GM12878 (cell line): ENCODE results near the gene NSG2. TPM values are rescaled to one million over a fixed set of nuclear protein-coding genes. Genes with fewer than 3 reads are reported as not detected.
A peak's percentile ranks its signal among the peaks of the same experiment; 100 is the strongest.

ENCODE experiments used
- ATF7 ChIP-seq: fragments of 450-650 bp; IDR thresholded peaks from 2 replicates; pipeline ENCODE4 v1.6.1; 2016; ENCODE audit warnings: low read depth, mild to moderate bottlenecking
- BACH1 ChIP-seq: fragments of 450-650 bp; IDR thresholded peaks from 2 replicates; pipeline ENCODE4 v1.6.1; 2017; ENCODE audit warnings: mild to moderate bottlenecking, borderline replicate concordance
- CBX3 ChIP-seq: fragments of 200-600 bp; sonication (generic); IDR thresholded peaks from 2 replicates; pipeline ENCODE4 v1.6.1; 2016; ENCODE audit warnings: low read depth, borderline replicate concordance
- CHD2 ChIP-seq: IDR thresholded peaks from 2 replicates; pipeline ENCODE4 v1.6.1; 2011; ENCODE audit warnings: low read depth, low read length, improper control_type of control experiment, borderline replicate concordance
- ETV6 ChIP-seq, 2 experiments: fragments of 450-650 bp in 1 of 2; IDR thresholded peaks in 1 of 2; conservative IDR thresholded peaks in 1 of 2; 2 replicates each; pipeline ENCODE4 v1.6.1; 2014; ENCODE audit warnings: antibody characterized with exemption in 1 of 2, borderline replicate concordance in 1 of 2, low read depth in 1 of 2, mild to moderate bottlenecking in 1 of 2, moderate library complexity in 1 of 2
- FOXK2 ChIP-seq: fragments of 450-650 bp; IDR thresholded peaks from 2 replicates; pipeline ENCODE4 v1.6.1; 2017; ENCODE audit warnings: mild to moderate bottlenecking, moderate library complexity
- KAT2A ChIP-seq: conservative IDR thresholded peaks from 2 replicates; pipeline ENCODE4 v1.6.1; 2011; ENCODE audit warnings: low read depth, low read length; ENCODE audit not compliant: control insufficient read depth
- NRF1 ChIP-seq: conservative IDR thresholded peaks from 2 replicates; pipeline ENCODE4 v1.6.1; 2011; ENCODE audit warnings: mild to moderate bottlenecking, low read depth, low read length, improper control_type of control experiment
- PAX8 ChIP-seq: fragments of 450-650 bp; IDR thresholded peaks from 2 replicates; pipeline ENCODE4 v1.6.1; 2017; ENCODE audit warnings: mild to moderate bottlenecking, moderate library complexity
- POU2F2 ChIP-seq: IDR thresholded peaks from 3 replicates; pipeline ENCODE4 v1.6.1; 2011; ENCODE audit warnings: low read depth, mild to moderate bottlenecking, low read length, borderline replicate concordance
- RAD21 ChIP-seq: IDR thresholded peaks from 2 replicates; pipeline ENCODE4 v1.6.1; 2011; ENCODE audit warnings: mild to moderate bottlenecking, low read depth, low read length, moderate library complexity; ENCODE audit not compliant: insufficient read depth
- RAD51 ChIP-seq: fragments of 450-650 bp; IDR thresholded peaks from 2 replicates; pipeline ENCODE4 v1.6.1; 2016; ENCODE audit warnings: moderate library complexity, mild to moderate bottlenecking, inconsistent platforms
- USF2 ChIP-seq: IDR thresholded peaks from 2 replicates; pipeline ENCODE4 v1.6.1; 2011; ENCODE audit warnings: low read depth, low read length, improper control_type of control experiment, borderline replicate concordance
- polyA plus RNA-seq, 11 experiments: library from polyadenylated mRNA; depleted of rRNA in 4 of 11; unstranded in 6 of 11; stranded (reverse) in 5 of 11; fragments of >200 nt; fragmentation: Nextera tagmentation in 4 of 11; fragmentation: Illumina TruSeq in 1 of 11; extraction: Ambion mirVana in 4 of 11; extraction: Trizol in 1 of 11; gene quantifications; 1 replicate in 1 of 11; 2 replicates in 10 of 11; pipeline versions ENCODE4 v1.2.1 to v1.2.3, GENCODE V29; 2011 to 2016; ENCODE audit warnings: inconsistent platforms in 2 of 11, missing spikeins in 2 of 11, low read depth in 1 of 11
- total RNA-seq, 4 experiments: library from RNA; depleted of rRNA in 3 of 4; stranded (reverse); fragments of >200 nt in 3 of 4; fragmentation: Illumina TruSeq in 1 of 4; extraction: Trizol in 1 of 4; gene quantifications; 2 replicates each; pipeline versions ENCODE4 v1.2.1 to v1.2.3, GENCODE V29; 2013 to 2021
- TF ChIP-seq, protein P1 (sequence below): fragments of 450-650 bp; conservative IDR thresholded peaks from 2 replicates; pipeline ENCODE4 v1.6.1; 2017; ENCODE audit warnings: mild to moderate bottlenecking, moderate library complexity
- TF ChIP-seq, protein P2 (sequence below): IDR thresholded peaks from 2 replicates; pipeline ENCODE4 v1.6.1; 2011; ENCODE audit warnings: borderline replicate concordance, low read depth, mild to moderate bottlenecking, moderate library complexity, mixed read lengths, low read length; ENCODE audit not compliant: insufficient read depth; ENCODE audit errors: extremely low read length
- TF ChIP-seq, protein P3 (sequence below): fragments of 450-650 bp; IDR thresholded peaks from 2 replicates; pipeline ENCODE4 v1.6.1; 2017; ENCODE audit warnings: mild to moderate bottlenecking, moderate library complexity
- TF ChIP-seq, protein P4 (sequence below): fragments of 150-350 bp; IDR thresholded peaks from 2 replicates; pipeline ENCODE4 v1.6.1; 2014; ENCODE audit warnings: mild to moderate bottlenecking, low read depth, low read length

The NSG2 gene
- total and polyA plus RNA-seq, 10 of the 15 experiments (the other 5 are each of a cell fraction or from before 2014, with no cell fraction given) = 0.04 to 0.14 TPM; not detected in 8

DNA sequence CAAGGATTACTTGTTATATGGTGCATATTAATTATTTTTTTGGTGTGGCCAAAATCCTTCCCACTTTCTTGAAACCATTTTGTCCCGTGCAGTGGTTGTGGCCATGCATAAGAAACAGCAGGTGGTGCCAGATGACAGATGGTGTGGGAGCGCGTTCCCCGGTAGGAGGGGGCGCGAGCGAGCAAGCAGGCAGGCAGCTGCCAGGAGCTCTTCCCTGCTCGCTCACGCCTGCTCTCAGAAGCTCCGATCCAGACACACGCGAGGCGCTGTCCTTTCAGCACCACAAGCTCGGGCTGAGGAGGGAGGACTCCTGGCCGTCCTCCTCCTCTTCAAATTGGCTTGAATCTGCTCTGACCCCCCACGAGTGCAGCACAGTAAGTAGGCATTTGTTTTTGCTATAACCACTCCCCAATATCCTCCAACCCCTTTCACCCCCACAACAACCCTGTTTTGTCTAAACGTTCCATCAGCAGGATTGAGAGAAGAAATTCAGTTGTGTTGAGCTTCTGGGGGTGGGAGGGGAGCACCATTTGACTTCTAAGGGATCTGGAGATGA lies at the start of gene NSG2 (continued):
- TF ChIP-seq, protein P1, sequence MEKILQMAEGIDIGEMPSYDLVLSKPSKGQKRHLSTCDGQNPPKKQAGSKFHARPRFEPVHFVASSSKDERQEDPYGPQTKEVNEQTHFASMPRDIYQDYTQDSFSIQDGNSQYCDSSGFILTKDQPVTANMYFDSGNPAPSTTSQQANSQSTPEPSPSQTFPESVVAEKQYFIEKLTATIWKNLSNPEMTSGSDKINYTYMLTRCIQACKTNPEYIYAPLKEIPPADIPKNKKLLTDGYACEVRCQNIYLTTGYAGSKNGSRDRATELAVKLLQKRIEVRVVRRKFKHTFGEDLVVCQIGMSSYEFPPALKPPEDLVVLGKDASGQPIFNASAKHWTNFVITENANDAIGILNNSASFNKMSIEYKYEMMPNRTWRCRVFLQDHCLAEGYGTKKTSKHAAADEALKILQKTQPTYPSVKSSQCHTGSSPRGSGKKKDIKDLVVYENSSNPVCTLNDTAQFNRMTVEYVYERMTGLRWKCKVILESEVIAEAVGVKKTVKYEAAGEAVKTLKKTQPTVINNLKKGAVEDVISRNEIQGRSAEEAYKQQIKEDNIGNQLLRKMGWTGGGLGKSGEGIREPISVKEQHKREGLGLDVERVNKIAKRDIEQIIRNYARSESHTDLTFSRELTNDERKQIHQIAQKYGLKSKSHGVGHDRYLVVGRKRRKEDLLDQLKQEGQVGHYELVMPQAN = no peak
- TF ChIP-seq USF2 (no peak), BACH1 (no peak), ATF7 (no peak), KAT2A (no peak), NRF1 (no peak), CBX3 (no peak), FOXK2 (no peak), POU2F2 (0 out of 3 replicates have a peak, but pooled peaks have one; percentile 31), PAX8 (no peak), CHD2 (no peak), ETV6 (conservative IDR thresholded peaks at IDR 0.05 in 1 of 2, IDR thresholded peaks at IDR 0.05 in 1 of 2; ENCODE audit: borderline replicate concordance in 1 of 2, low read depth in 1 of 2) (no peak), RAD51 (no peak), RAD21 (peak; percentile 97)
- TF ChIP-seq, protein P2, sequence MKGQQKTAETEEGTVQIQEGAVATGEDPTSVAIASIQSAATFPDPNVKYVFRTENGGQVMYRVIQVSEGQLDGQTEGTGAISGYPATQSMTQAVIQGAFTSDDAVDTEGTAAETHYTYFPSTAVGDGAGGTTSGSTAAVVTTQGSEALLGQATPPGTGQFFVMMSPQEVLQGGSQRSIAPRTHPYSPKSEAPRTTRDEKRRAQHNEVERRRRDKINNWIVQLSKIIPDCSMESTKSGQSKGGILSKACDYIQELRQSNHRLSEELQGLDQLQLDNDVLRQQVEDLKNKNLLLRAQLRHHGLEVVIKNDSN = no peak
- TF ChIP-seq, protein P3, sequence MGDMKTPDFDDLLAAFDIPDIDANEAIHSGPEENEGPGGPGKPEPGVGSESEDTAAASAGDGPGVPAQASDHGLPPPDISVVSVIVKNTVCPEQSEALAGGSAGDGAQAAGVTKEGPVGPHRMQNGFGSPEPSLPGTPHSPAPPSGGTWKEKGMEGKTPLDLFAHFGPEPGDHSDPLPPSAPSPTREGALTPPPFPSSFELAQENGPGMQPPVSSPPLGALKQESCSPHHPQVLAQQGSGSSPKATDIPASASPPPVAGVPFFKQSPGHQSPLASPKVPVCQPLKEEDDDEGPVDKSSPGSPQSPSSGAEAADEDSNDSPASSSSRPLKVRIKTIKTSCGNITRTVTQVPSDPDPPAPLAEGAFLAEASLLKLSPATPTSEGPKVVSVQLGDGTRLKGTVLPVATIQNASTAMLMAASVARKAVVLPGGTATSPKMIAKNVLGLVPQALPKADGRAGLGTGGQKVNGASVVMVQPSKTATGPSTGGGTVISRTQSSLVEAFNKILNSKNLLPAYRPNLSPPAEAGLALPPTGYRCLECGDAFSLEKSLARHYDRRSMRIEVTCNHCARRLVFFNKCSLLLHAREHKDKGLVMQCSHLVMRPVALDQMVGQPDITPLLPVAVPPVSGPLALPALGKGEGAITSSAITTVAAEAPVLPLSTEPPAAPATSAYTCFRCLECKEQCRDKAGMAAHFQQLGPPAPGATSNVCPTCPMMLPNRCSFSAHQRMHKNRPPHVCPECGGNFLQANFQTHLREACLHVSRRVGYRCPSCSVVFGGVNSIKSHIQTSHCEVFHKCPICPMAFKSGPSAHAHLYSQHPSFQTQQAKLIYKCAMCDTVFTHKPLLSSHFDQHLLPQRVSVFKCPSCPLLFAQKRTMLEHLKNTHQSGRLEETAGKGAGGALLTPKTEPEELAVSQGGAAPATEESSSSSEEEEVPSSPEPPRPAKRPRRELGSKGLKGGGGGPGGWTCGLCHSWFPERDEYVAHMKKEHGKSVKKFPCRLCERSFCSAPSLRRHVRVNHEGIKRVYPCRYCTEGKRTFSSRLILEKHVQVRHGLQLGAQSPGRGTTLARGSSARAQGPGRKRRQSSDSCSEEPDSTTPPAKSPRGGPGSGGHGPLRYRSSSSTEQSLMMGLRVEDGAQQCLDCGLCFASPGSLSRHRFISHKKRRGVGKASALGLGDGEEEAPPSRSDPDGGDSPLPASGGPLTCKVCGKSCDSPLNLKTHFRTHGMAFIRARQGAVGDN = no peak
- TF ChIP-seq, protein P4, sequence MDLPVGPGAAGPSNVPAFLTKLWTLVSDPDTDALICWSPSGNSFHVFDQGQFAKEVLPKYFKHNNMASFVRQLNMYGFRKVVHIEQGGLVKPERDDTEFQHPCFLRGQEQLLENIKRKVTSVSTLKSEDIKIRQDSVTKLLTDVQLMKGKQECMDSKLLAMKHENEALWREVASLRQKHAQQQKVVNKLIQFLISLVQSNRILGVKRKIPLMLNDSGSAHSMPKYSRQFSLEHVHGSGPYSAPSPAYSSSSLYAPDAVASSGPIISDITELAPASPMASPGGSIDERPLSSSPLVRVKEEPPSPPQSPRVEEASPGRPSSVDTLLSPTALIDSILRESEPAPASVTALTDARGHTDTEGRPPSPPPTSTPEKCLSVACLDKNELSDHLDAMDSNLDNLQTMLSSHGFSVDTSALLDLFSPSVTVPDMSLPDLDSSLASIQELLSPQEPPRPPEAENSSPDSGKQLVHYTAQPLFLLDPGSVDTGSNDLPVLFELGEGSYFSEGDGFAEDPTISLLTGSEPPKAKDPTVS = no peak
